Nephron progenitor cell (in vitro differentiated cells): ENCODE data around the gene ZNF80.

ENCODE experiments used
- DNase-seq: peaks from one replicate; pipeline ENCODE4 v3.0.0; 2021
- H3K27ac Mint-ChIP-seq: 2 replicates; pipeline ENCODE4 v1.8.0; 2021; ENCODE audit warnings: mild to moderate bottlenecking, moderate library complexity, mixed read lengths
- H3K27me3 Mint-ChIP-seq: 2 replicates; pipeline ENCODE4 v1.8.0; 2021; ENCODE audit warnings: mild to moderate bottlenecking, low read depth, mixed read lengths; ENCODE audit not compliant: poor library complexity
- H3K36me3 Mint-ChIP-seq: 2 replicates; pipeline ENCODE4 v1.8.0; 2021; ENCODE audit warnings: low read depth, mixed read lengths
- H3K4me1 Mint-ChIP-seq: 2 replicates; pipeline ENCODE4 v1.8.0; 2021; ENCODE audit warnings: mixed read lengths
- H3K4me3 Mint-ChIP-seq: 2 replicates; pipeline ENCODE4 v1.8.0; 2021; ENCODE audit warnings: mild to moderate bottlenecking, moderate library complexity, mixed read lengths
- H3K9me3 Mint-ChIP-seq: 2 replicates; pipeline ENCODE4 v1.8.0; 2021; ENCODE audit warnings: mild to moderate bottlenecking, moderate library complexity, mixed read lengths
- TF ChIP-seq, protein P1 (sequence below): fragments of 200-600 bp; sonication (generic); IDR thresholded peaks from 2 replicates; pipeline ENCODE4 v1.5.0; 2021; ENCODE audit warnings: antibody characterized with exemption

Gene ZNF80

DNA sequence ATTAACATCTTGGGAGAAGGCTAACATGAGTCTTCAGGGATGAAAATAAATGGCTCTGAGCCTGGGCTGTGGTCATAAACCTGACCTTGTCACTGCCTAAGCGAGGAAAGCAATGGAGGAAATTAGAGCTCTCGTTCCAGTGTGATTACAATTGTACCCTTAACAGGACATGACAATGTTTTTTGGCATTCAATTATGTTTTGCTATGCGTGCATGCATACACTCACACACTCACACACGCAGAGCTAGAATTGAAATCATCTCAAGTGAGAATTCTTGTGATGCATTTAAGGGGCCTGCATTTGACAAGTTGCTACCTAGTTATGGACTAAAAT is 24.1 kb downstream of the ZNF80 start:
- Mint-ChIP-seq H3K4me3 (no peak overlapping the region), H3K27me3 (peaks cover 3% of the 10 kb centered on the region), H3K4me1 (no peaks in the 10 kb centered on the region), H3K36me3 (no peaks in the 10 kb centered on the region), H3K27ac (no peak overlapping the region), H3K9me3 (no peaks in the 10 kb centered on the region)
- TF ChIP-seq, protein P1, sequence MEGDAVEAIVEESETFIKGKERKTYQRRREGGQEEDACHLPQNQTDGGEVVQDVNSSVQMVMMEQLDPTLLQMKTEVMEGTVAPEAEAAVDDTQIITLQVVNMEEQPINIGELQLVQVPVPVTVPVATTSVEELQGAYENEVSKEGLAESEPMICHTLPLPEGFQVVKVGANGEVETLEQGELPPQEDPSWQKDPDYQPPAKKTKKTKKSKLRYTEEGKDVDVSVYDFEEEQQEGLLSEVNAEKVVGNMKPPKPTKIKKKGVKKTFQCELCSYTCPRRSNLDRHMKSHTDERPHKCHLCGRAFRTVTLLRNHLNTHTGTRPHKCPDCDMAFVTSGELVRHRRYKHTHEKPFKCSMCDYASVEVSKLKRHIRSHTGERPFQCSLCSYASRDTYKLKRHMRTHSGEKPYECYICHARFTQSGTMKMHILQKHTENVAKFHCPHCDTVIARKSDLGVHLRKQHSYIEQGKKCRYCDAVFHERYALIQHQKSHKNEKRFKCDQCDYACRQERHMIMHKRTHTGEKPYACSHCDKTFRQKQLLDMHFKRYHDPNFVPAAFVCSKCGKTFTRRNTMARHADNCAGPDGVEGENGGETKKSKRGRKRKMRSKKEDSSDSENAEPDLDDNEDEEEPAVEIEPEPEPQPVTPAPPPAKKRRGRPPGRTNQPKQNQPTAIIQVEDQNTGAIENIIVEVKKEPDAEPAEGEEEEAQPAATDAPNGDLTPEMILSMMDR, result no peak
- no peak for DNase-seq

DNA sequence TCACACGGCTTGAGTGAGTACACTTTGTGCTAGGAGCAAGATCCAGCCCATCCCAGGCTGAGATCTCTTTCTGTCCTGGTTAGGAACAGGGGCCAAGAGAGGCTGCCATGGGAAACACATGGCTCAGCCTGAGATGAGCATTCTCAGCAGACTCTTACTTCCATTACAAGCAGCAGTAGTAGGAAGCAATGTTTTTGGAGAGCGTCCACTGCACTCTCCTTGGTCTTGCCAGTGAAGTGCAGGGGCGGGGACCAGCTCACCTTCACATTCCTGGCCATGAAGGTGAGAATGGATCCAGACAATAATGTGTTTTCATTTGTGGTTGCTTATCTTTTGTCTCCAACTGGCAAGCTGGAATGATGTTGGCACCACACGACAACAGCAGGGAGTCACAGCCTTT is 24.7 kb downstream of the ZNF80 start:
- H3K9me3 Mint-ChIP-seq, result no peaks in the 10 kb centered on the region
- no peak overlapping the region for H3K27ac Mint-ChIP-seq
- peaks cover 3% of the 10 kb centered on the region for H3K27me3 Mint-ChIP-seq
- TF ChIP-seq, protein P1, result no peak
- H3K4me1 Mint-ChIP-seq, result no peaks in the 10 kb centered on the region
- H3K4me3 Mint-ChIP-seq, result no peak overlapping the region
- no peaks in the 10 kb centered on the region for H3K36me3 Mint-ChIP-seq
- DNase-seq, result no peak

DNA sequence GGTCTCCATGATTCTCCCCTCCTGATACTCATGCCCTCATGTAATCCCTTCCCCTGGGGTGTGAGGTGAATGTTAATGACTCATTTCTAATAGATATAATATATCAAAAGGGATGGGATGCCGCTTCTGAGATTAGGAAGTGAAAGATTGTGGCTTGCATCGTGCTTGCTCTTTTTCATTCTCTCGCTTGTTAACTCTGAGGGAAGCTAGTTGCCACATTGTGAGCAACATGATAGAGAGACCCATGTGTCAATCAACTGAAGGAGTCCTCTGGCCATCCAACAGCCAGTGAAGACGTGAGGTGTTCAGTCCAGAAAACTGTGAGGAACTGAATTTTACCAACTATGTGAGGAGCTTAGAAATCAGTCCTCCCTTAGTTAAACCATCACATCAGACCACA is 29.6 kb downstream of the ZNF80 start:
- Mint-ChIP-seq H3K4me1 (no peaks in the 10 kb centered on the region), H3K9me3 (no peaks in the 10 kb centered on the region), H3K4me3 (no peak overlapping the region), H3K36me3 (no peaks in the 10 kb centered on the region), H3K27ac (no peak overlapping the region), H3K27me3 (peaks cover 6% of the 10 kb centered on the region)
- no peak for DNase-seq
- TF ChIP-seq, protein P1, result no peak

DNA sequence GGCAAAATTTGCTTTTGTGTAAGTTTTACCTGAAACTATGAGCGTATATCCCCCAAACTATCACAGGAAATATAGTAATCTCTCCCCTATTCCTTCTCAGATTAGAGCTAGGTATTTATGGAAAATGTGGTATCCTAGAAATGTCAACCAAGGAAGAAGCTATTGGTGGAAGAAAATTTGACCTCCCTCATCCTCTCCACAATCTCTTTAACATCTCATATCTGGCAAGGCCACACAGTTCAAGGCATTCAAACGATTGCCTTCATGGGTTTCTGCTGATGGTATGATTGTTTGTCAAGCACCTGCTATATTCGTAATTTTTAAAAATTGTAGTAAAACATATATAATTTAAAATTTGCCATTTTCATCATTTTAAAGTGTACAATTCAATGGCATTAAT is 31.0 kb downstream of the ZNF80 start:
- TF ChIP-seq, protein P1, result no peak
- Mint-ChIP-seq H3K9me3 (no peaks in the 10 kb centered on the region), H3K27me3 (peaks cover 5% of the 10 kb centered on the region), H3K4me3 (no peak overlapping the region), H3K27ac (no peak overlapping the region), H3K36me3 (no peaks in the 10 kb centered on the region), H3K4me1 (no peaks in the 10 kb centered on the region)
- DNase-seq, result no peak

DNA sequence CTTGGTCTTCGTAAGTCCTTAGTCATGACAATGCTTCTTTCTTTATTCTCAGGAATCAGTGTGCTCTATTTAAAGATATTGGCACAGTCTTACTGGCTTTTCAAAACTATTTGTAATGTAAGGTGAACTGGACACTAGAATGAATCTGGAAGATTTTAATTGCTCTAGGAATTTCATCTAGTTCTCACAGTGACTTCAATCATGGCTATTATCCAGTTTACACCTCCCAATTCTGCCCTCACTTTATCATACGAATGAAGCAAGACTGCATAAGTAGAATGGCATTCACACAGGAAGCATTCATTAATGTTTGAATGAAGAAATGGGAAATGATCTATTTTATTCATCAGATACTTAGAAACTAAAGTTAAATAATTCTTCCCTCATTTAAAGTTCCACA is 31.8 kb downstream of the ZNF80 start:
- no peaks in the 10 kb centered on the region for H3K4me1 Mint-ChIP-seq
- H3K27ac Mint-ChIP-seq, result no peak overlapping the region
- TF ChIP-seq, protein P1, result no peak
- no peaks in the 10 kb centered on the region for H3K9me3 Mint-ChIP-seq
- no peaks in the 10 kb centered on the region for H3K36me3 Mint-ChIP-seq
- DNase-seq, result no peak
- no peak overlapping the region for H3K4me3 Mint-ChIP-seq
- H3K27me3 Mint-ChIP-seq, result peaks cover 5% of the 10 kb centered on the region

DNA sequence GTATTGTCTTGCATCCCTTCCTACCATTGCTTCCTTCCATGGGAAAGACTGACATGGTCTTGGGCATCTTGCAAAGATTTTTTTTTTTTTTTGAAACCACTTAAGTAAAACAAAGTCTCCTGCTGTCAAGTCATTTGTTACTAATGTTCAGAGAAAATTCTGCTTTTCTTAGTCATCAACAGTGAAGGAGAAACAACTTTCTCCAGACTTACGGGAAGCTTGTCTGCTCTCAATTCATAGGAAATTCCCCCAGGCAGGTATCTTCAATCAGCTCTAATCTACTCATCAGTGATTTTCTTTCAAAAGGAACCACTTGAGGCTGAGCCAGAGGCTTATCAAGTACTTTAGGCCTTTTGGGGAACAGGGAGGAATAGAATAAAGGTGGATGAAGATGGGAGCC is 42.6 kb downstream of the ZNF80 start:
- DNase-seq, result no peak
- no peaks in the 10 kb centered on the region for H3K4me1 Mint-ChIP-seq
- no peak overlapping the region for H3K27ac Mint-ChIP-seq
- no peak overlapping the region for H3K4me3 Mint-ChIP-seq
- H3K9me3 Mint-ChIP-seq, result no peaks in the 10 kb centered on the region
- TF ChIP-seq, protein P1, result no peak
- no peaks in the 10 kb centered on the region for H3K36me3 Mint-ChIP-seq
- no peaks in the 10 kb centered on the region for H3K27me3 Mint-ChIP-seq
